K562 treated with DMSO at 1 percent for 24 hours (cell line): Measurements from ENCODE around the gene USP34. TPM values are rescaled to one million over a fixed set of nuclear protein-coding genes. Genes with fewer than 3 reads are reported as not detected.

Experiments used
- total RNA-seq: library from RNA; unstranded; fragments of 300-600 nt; gene quantifications from 2 replicates; pipeline ENCODE4 v1.2.3, GENCODE V29; 2022; ENCODE audit warnings: low read depth; ENCODE audit not compliant: insufficient read depth

Gene USP34, protein sequence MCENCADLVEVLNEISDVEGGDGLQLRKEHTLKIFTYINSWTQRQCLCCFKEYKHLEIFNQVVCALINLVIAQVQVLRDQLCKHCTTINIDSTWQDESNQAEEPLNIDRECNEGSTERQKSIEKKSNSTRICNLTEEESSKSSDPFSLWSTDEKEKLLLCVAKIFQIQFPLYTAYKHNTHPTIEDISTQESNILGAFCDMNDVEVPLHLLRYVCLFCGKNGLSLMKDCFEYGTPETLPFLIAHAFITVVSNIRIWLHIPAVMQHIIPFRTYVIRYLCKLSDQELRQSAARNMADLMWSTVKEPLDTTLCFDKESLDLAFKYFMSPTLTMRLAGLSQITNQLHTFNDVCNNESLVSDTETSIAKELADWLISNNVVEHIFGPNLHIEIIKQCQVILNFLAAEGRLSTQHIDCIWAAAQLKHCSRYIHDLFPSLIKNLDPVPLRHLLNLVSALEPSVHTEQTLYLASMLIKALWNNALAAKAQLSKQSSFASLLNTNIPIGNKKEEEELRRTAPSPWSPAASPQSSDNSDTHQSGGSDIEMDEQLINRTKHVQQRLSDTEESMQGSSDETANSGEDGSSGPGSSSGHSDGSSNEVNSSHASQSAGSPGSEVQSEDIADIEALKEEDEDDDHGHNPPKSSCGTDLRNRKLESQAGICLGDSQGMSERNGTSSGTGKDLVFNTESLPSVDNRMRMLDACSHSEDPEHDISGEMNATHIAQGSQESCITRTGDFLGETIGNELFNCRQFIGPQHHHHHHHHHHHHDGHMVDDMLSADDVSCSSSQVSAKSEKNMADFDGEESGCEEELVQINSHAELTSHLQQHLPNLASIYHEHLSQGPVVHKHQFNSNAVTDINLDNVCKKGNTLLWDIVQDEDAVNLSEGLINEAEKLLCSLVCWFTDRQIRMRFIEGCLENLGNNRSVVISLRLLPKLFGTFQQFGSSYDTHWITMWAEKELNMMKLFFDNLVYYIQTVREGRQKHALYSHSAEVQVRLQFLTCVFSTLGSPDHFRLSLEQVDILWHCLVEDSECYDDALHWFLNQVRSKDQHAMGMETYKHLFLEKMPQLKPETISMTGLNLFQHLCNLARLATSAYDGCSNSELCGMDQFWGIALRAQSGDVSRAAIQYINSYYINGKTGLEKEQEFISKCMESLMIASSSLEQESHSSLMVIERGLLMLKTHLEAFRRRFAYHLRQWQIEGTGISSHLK (N-terminal part only)
- total RNA-seq: 34.7 and 37.6 TPM in 2 replicates

GRCh38 chr2:61470965-61471904, at the start of gene USP34:
USP34 (minus strand) TSS chr2:61471087; CDS start chr2:61470692, 395 bp downstream.

GRCh38 chr2:61161888-61162287, 309.0 kb downstream of the USP34 start, which contains the start of gene C2orf74:
C2orf74 (plus strand) TSS chr2:61162188; CDS start chr2:61162515, 327 bp downstream.

Other genes with a start within 250 kb of the USP34 start
- 51.6 and 73.4 TPM in 2 replicates for gene XPO1, start 67.3 kb upstream of the USP34 start, total RNA-seq